Neuron (in vitro differentiated cells): ENCODE data around the gene WDPCP.
"Not testable (repeated sequence)": the region's sequence is repeated elsewhere in the genome, so short reads cannot be mapped to it uniquely, and the experiment has no call there.

ENCODE experiments used
- H2AFZ ChIP-seq: one replicate; pipeline ENCODE4 v1.6.1; 2013; ENCODE audit warnings: low read depth, mild to moderate bottlenecking, inconsistent platforms, low read length, moderate library complexity
- H3K27me3 ChIP-seq: one replicate; pipeline ENCODE4 v1.6.1; 2013; ENCODE audit warnings: low read length; ENCODE audit not compliant: insufficient read depth
- H3K36me3 ChIP-seq: one replicate; pipeline ENCODE4 v1.6.1; 2013; ENCODE audit warnings: low read length; ENCODE audit not compliant: insufficient read depth
- H3K4me1 ChIP-seq: one replicate; pipeline ENCODE4 v1.6.1; 2013; ENCODE audit warnings: low read length; ENCODE audit not compliant: insufficient read depth
- H3K4me3 ChIP-seq: 2 replicates; pipeline ENCODE4 v1.5.1; 2013; ENCODE audit warnings: mild to moderate bottlenecking, low read length, moderate library complexity
- H3K9me3 ChIP-seq: one replicate; pipeline ENCODE4 v1.6.1; 2013; ENCODE audit warnings: low read length

Gene WDPCP

GRCh38 chr2:63506320-63506719 is 82.0 kb downstream of the WDPCP start:
- H3K9me3 ChIP-seq: no peaks in the 10 kb centered on the region
- H3K4me1 ChIP-seq: no peaks in the 10 kb centered on the region
- no peak overlapping the region for H3K4me3 ChIP-seq
- H3K36me3 ChIP-seq: no peaks in the 10 kb centered on the region
- no peaks in the 10 kb centered on the region for H3K27me3 ChIP-seq
- H2AFZ ChIP-seq: no peak overlapping the region

GRCh38 chr2:63503818-63504217 is 84.5 kb downstream of the WDPCP start:
- no peak overlapping the region for H2AFZ ChIP-seq
- H3K27me3 ChIP-seq: no peaks in the 10 kb centered on the region
- H3K9me3 ChIP-seq: no peaks in the 10 kb centered on the region
- H3K4me3 ChIP-seq: no peak overlapping the region
- no peaks in the 10 kb centered on the region for H3K36me3 ChIP-seq
- no peaks in the 10 kb centered on the region for H3K4me1 ChIP-seq

- Histone ChIP-seq H3K9me3 (no peaks in the 10 kb centered on the region), H2AFZ (no peak overlapping the region), H3K36me3 (no peaks in the 10 kb centered on the region), H3K27me3 (no peaks in the 10 kb centered on the region), H3K4me1 (no peaks in the 10 kb centered on the region), H3K4me3 (no peak overlapping the region)
These were observed 87.9 kb downstream of the WDPCP start for GRCh38 chr2:63500398-63500797.

GRCh38 chr2:63497576-63497975 is 90.7 kb downstream of the WDPCP start:
- Histone ChIP-seq H3K9me3 (no peaks in the 10 kb centered on the region), H3K27me3 (no peaks in the 10 kb centered on the region), H3K4me3 (no peak overlapping the region), H3K36me3 (no peaks in the 10 kb centered on the region), H3K4me1 (no peaks in the 10 kb centered on the region), H2AFZ (no peak overlapping the region)

GRCh38 chr2:63494968-63495367 is 93.3 kb downstream of the WDPCP start:
- Histone ChIP-seq H2AFZ (no peak overlapping the region), H3K4me3 (no peak overlapping the region), H3K27me3 (no peaks in the 10 kb centered on the region), H3K36me3 (no peaks in the 10 kb centered on the region), H3K9me3 (no peaks in the 10 kb centered on the region), H3K4me1 (no peaks in the 10 kb centered on the region)

- H2AFZ ChIP-seq: no peak overlapping the region
- no peaks in the 10 kb centered on the region for H3K4me1 ChIP-seq
- no peaks in the 10 kb centered on the region for H3K9me3 ChIP-seq
- H3K4me3 ChIP-seq: no peak overlapping the region
- no peaks in the 10 kb centered on the region for H3K36me3 ChIP-seq
- H3K27me3 ChIP-seq: no peaks in the 10 kb centered on the region
These were observed 94.2 kb downstream of the WDPCP start for GRCh38 chr2:63494100-63494499.

- Histone ChIP-seq H3K27me3 (no peaks in the 10 kb centered on the region), H3K9me3 (no peaks in the 10 kb centered on the region), H3K36me3 (no peaks in the 10 kb centered on the region), H3K4me1 (no peaks in the 10 kb centered on the region), H3K4me3 (no peak overlapping the region), H2AFZ (no peak overlapping the region)
These were observed 100.1 kb downstream of the WDPCP start for GRCh38 chr2:63488118-63488713.

- Histone ChIP-seq H3K4me1 (no peaks in the 10 kb centered on the region), H3K4me3 (no peak overlapping the region), H3K36me3 (no peaks in the 10 kb centered on the region), H3K27me3 (no peaks in the 10 kb centered on the region), H2AFZ (no peak overlapping the region), H3K9me3 (no peaks in the 10 kb centered on the region)
These were observed 101.4 kb downstream of the WDPCP start for GRCh38 chr2:63486861-63487290.

GRCh38 chr2:63484901-63485300 is 103.4 kb downstream of the WDPCP start:
- H3K9me3 ChIP-seq: no peaks in the 10 kb centered on the region
- no peaks in the 10 kb centered on the region for H3K36me3 ChIP-seq
- H3K4me1 ChIP-seq: no peaks in the 10 kb centered on the region
- H3K4me3 ChIP-seq: no peak overlapping the region
- no peak overlapping the region for H2AFZ ChIP-seq
- H3K27me3 ChIP-seq: no peaks in the 10 kb centered on the region

GRCh38 chr2:63484481-63484880 is 103.8 kb downstream of the WDPCP start:
- Histone ChIP-seq H2AFZ (no peak overlapping the region), H3K36me3 (no peaks in the 10 kb centered on the region)

GRCh38 chr2:63477686-63478085 is 110.6 kb downstream of the WDPCP start:
- Histone ChIP-seq H2AFZ (no peak overlapping the region), H3K9me3 (no peaks in the 10 kb centered on the region), H3K27me3 (no peaks in the 10 kb centered on the region), H3K4me3 (no peak overlapping the region), H3K36me3 (no peaks in the 10 kb centered on the region), H3K4me1 (no peaks in the 10 kb centered on the region)

More at GRCh38 chr2:63484481-63484880, 103.8 kb downstream of the WDPCP start:
- no peak overlapping the region for H3K4me3 ChIP-seq
- no peaks in the 10 kb centered on the region for H3K4me1 ChIP-seq
- H3K9me3 ChIP-seq: no peaks in the 10 kb centered on the region
- no peaks in the 10 kb centered on the region for H3K27me3 ChIP-seq

- not testable (repeated sequence) for H3K36me3 ChIP-seq, H2AFZ ChIP-seq, H3K4me3 ChIP-seq, H3K4me1 ChIP-seq, H3K9me3 ChIP-seq, H3K27me3 ChIP-seq
These were observed 119.0 kb downstream of the WDPCP start for GRCh38 chr2:63469313-63469712.

GRCh38 chr2:63465633-63466032 is 122.6 kb downstream of the WDPCP start:
- Histone ChIP-seq H3K27me3 (no peaks in the 10 kb centered on the region), H2AFZ (no peak overlapping the region), H3K4me3 (no peak overlapping the region), H3K9me3 (peaks cover 7% of the 10 kb centered on the region), H3K4me1 (no peaks in the 10 kb centered on the region), H3K36me3 (no peaks in the 10 kb centered on the region)

- H2AFZ ChIP-seq: no peak overlapping the region
- no peaks in the 10 kb centered on the region for H3K4me1 ChIP-seq
- no peaks in the 10 kb centered on the region for H3K27me3 ChIP-seq
- no peaks in the 10 kb centered on the region for H3K36me3 ChIP-seq
- peaks cover 7% of the 10 kb centered on the region for H3K9me3 ChIP-seq
- H3K4me3 ChIP-seq: no peak overlapping the region
These were observed 125.1 kb downstream of the WDPCP start for GRCh38 chr2:63463142-63463541.
